Fibroblast of lung (primary cell): ENCODE measurements around the gene TNFRSF11A.

ENCODE experiments used
- EZH2 ChIP-seq: IDR thresholded peaks from 2 replicates; pipeline ENCODE4 v1.5.1; 2012; ENCODE audit warnings: low read length, control low read depth, mild to moderate bottlenecking; ENCODE audit errors: missing control alignments
- TF ChIP-seq, protein P1 (sequence below), 2 donors: IDR thresholded peaks in 1 of 2; conservative IDR thresholded peaks in 1 of 2; 1 replicate in 1 of 2; 2 replicates in 1 of 2; pipeline ENCODE4 v1.5.1; 2011 to 2012; ENCODE audit warnings: low read length in 2 of 2, control low read depth in 1 of 2, inconsistent platforms in 1 of 2, low read depth in 1 of 2, mild to moderate bottlenecking in 1 of 2

DNA sequence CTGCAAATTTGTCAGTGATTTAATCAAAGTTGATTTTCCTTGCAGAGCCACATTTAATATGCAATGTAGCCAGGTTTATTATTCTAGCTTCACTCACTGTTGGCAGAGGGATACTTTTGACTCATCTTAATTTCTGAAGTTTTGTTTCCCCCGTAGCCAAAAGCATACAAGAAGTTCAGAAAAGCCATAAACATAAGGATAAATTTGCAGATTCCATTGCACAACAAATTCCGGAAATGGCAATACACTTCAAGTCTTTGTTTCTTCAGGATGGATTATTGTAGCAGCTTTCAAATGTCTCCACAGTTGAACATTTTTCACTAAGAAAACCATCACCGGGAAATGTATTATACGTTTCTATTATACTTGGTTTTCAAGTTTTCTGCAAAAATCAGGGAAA, 109.7 kb downstream of the TNFRSF11A start:
- TF ChIP-seq, protein P1, sequence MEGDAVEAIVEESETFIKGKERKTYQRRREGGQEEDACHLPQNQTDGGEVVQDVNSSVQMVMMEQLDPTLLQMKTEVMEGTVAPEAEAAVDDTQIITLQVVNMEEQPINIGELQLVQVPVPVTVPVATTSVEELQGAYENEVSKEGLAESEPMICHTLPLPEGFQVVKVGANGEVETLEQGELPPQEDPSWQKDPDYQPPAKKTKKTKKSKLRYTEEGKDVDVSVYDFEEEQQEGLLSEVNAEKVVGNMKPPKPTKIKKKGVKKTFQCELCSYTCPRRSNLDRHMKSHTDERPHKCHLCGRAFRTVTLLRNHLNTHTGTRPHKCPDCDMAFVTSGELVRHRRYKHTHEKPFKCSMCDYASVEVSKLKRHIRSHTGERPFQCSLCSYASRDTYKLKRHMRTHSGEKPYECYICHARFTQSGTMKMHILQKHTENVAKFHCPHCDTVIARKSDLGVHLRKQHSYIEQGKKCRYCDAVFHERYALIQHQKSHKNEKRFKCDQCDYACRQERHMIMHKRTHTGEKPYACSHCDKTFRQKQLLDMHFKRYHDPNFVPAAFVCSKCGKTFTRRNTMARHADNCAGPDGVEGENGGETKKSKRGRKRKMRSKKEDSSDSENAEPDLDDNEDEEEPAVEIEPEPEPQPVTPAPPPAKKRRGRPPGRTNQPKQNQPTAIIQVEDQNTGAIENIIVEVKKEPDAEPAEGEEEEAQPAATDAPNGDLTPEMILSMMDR (conservative IDR thresholded peaks at IDR 0.05 in 1 of 2, IDR thresholded peaks at IDR 0.05 in 1 of 2; ENCODE audit: low read depth in 1 of 2, low read length in 2 of 2) = no peak
- TF ChIP-seq EZH2 = no peak
